Loucy (cell line): ENCODE measurements around the gene JOSD1.

Experiments used
- CTCF ChIP-seq: fragments of 200-600 bp; sonication (generic); conservative IDR thresholded peaks from 2 replicates; pipeline ENCODE4 v1.5.1; 2014; ENCODE audit warnings: mild to moderate bottlenecking, antibody characterized with exemption, low read length
- EZH2phosphoT487 ChIP-seq: fragments of 200-600 bp; IDR thresholded peaks from 2 replicates; pipeline ENCODE4 v1.6.1; 2018; ENCODE audit warnings: antibody characterized with exemption, mild to moderate bottlenecking, moderate library complexity, borderline replicate concordance

- TF ChIP-seq CTCF: no peak
- TF ChIP-seq EZH2phosphoT487: no peak
Observed at GRCh38 chr22:38735126-38735464, 34.4 kb upstream of the JOSD1 start.
